ENCODE measurements around the gene POLD3. TPM values are rescaled to one million over a fixed set of nuclear protein-coding genes. Genes with fewer than 3 reads are reported as not detected.

POLD3 gene, protein sequence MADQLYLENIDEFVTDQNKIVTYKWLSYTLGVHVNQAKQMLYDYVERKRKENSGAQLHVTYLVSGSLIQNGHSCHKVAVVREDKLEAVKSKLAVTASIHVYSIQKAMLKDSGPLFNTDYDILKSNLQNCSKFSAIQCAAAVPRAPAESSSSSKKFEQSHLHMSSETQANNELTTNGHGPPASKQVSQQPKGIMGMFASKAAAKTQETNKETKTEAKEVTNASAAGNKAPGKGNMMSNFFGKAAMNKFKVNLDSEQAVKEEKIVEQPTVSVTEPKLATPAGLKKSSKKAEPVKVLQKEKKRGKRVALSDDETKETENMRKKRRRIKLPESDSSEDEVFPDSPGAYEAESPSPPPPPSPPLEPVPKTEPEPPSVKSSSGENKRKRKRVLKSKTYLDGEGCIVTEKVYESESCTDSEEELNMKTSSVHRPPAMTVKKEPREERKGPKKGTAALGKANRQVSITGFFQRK
- 21.9 and 24.5 TPM in 2 replicates for total RNA-seq (2014; rRNA removed)
- 7.0 TPM for polyA plus RNA-seq (2012)

DNA sequence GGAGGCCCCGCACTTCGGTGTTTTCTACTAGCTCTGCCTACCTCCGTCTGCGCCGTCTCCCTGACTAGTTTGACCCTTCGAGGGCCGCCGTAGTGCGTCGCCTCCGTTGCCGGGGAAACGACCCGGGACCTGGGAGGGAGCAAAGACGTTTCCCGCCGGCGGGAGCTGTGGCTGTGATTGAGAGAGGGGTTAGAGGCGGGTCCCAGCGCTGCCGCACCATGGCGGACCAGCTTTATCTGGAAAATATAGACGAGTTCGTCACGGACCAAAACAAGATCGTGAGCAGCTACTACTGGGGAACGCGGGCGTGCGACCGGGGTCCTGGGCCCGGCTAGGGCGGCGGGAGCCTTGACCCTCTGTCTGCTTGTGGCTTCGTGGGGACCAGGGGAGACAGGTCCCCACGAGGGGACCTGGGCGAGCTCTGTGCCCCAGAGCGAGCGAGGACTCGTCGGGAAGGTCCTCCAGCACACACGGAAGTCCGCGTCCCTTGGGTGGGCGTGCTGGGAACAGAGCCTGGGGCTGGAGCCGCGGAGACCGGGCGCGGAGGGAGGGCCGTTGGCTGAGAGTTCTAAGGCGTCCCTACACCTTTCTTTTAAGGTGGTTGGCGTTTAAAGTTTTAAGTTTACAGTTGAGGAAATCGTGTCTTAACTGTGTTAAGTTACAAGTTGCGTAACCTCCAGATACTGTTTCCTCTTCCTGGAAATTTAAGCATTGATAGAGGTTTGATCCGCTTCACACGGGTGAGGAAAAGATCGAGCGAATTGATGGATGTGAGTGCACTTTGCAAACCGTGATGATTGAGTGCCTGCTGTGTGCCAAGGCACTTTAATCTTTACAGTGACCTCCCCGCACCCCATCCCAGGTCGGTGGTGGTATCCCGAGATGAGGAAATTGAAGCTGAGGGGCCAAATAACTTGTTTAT, at the start of gene POLD3:
Gene POLD3, plus strand, starts transcription at position 142 of the 922 bp plus-strand sequence. Its CDS starts 77 bp downstream, at position 219.
- DNase-seq (ENCODE audit: low read depth), result peak; percentile 86

DNA sequence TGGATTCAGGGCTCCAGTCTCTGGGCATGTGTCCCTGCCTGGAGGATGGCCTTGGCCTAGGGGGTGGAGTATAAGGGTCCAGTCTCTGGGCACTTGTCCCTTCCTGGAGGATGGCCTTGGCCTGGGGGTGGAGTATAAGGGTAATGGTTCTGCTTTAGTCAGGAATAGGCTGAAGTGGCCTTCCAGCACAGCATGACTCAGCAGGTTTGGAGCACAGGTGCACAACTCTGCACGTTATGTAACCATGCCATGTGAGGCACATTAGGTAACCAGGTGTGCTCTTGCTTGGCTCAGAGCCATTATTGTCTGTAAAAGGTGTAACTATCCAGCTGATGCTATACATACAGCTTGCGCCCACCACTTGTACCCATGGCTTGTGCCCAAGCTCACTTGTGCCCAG, 48.4 kb upstream of the POLD3 start:
- DNase-seq (ENCODE audit: low read depth), result peak; percentile 8

DNA sequence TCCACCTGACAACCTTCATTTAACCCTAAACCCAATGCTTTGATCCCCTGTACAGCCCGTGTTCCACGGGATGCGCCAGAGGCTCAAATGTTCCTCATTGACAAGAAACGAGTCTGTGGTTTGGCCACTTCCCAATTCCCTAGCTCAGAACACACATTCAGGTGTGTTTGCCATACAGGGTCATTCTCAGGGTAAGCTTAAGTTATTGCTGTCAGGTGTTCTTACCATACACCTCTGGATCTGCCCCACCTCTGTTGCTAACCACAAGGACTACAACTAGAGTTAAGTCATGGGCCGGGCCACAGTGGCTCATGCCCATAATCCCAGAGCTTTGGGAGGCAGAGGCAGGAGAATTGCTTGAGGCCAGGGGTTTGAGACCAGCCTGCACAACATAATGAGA, 45.6 kb upstream of the POLD3 start:
- DNase-seq (ENCODE audit: low read depth), result no peak

DNA sequence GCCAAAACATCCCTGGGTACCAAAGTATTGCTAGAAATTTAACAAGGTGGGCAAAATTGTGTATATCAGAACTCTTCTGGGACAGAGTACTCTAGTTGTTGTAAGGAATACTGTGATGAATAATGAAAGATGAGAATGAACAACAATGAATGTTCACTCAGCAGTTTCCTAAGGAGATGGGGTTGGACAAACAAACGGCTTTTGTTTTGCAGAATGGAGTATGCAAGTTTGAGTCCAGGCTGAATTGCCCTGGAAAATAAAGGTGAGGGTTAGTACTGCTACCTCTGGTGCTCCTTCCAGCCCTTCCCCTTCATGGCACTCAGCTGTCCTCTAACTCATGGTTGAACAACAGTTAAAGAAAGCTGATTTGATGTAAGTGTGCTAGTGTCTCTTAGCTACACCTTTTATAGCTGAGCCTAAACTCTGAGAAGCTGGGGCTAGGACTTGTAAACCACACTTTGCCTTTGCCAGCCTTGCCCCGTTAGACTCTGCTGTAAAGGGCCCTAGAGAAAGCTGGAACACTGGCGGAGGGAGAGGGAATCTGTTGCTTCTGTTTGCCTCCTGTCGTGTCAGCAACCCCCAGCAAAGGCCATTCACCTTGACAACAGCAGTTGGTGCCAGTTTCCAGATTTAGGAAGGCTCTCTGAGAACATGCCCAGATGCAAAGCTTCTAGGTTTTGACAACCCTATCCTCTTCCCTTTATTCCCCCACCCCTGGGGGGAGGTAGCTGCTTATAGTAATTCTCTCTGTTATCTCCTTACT, 41.2 kb upstream of the POLD3 start:
- no peak for DNase-seq (ENCODE audit: low read depth)

DNA sequence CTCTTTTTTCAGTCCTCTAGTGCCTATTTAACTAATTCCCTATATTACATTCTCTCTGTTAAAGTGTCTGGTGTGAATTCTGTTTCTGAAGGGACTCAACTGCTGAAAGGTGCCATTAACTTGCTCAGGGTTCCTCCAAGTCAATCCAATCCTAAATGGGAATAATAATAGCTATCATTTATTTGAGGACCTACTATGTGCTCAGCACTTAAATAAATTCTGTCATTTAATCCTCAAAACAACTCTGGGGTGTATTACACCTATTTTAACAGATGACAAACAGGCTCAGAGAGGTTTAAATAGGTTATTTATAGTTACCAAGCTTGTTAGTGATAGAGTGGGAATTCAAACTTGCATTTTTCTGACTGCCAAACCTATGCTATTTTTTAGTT, 40.6 kb upstream of the POLD3 start:
- no peak for DNase-seq (ENCODE audit: low read depth)

DNA sequence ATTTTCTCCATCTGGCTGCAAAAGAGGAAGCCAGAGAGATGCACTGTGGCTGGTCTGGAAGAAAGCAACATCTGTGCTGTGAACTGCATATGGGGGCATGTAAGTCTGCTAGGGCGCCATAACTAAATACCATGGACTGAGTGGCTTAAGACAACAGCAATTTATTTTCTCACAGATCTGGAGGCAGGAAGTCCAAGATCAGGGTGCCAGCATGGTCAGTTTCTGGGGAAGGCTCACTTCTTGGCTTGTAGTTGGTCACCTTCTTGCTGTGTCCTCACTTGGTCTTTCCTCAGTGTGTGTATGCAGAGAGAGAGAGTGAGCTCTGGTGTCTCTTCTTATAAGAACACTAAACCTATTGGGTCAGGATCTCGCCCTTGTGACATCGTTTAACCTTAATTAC, 34.9 kb upstream of the POLD3 start:
- no peak for DNase-seq (ENCODE audit: low read depth)

DNA sequence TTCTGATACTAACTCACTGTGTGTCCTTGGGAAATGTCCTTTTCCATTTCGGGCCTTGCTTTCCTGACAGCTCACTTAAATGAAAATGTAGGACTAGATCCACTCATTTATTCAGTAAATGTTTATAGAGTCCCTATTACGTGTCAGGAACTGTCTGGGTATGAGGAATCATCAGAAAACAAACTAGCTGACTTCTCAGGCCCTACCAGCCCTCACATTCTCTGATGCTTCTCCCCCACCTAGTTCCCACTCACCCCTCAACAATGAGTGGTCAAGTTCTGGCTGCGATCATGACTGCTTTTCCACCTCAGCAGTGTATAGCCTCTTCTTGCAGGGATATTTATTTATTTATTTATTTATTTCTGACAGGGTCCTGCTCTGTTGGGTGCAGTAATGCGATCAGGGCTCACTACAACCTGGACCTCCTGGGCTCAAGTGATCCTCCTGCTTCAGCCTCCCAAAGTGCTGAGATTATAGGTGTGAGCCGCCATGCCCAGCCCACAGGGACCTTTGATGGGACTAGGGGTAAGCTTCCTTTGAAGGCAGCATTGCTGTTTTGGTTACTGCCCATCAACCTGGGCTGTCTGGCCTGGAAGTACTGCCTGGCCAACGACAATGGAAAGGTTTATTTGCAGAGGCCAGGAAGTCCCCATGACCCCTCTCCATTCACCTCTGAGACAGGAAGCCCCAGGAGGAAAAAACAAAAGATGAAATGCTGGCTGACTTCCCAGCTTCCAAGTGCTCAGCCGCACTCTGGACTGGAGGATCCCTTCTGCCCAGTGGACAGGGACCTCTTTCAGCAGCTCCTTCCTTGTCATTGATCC, 33.1 kb upstream of the POLD3 start:
- DNase-seq (ENCODE audit: low read depth), result no peak

DNA sequence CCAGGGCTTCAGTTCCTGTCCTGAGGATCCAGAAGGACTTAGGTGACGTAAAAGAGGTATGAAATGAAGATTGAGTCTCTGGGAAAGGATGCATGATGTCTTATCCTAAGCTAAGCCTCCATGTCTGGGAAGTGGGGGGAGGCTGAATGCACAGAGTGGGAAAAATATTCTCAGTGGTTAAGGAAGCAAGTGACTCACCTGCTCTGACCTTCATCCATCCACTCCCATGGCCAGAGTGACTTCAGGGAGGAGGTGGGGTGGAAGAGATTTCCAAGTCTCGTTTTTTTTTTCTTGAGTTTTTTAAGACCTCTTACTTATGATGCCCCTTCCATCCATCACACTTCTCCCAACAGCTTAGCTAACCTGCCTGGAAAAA, 32.5 kb upstream of the POLD3 start:
- DNase-seq (ENCODE audit: low read depth), result no peak

DNA sequence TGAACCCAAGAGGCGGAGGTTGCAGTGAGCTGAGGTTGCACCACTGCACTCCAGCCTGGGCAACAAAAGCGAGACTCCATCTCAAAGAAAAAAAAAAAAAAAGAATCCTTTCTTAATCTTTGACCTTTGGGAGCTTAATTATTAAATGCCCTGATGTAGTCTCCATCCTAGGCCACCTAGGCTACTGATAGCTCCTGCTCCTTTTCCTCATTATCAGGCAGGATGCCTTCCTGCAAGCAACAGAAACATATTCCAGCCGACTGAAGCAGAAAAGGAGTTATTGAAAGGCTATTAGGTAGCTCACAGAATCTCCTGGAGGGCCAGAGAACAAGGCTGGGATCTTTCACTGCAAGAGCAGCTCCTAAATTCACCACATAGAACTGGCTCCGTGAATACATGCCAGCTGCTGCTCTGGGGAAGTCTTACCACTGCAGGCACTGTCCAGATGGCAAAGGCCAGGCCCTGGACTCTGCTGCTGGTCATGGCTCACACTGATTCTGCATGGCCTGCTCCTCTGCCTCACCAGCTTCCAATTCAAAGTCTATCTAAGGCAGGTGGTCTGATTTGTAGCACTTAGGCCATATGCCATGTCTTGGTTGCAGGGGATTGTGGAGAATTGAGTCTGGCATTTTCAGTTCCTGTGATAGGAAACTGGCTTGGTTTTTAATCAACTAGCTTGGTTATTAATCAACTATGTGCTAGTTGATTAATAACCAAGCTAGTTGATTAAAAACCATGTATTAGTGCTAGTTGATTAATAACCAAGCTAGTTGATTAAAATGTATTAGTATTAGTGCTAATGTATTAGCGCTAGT, 26.0 kb upstream of the POLD3 start:
- no peak for DNase-seq (ENCODE audit: low read depth)

DNA sequence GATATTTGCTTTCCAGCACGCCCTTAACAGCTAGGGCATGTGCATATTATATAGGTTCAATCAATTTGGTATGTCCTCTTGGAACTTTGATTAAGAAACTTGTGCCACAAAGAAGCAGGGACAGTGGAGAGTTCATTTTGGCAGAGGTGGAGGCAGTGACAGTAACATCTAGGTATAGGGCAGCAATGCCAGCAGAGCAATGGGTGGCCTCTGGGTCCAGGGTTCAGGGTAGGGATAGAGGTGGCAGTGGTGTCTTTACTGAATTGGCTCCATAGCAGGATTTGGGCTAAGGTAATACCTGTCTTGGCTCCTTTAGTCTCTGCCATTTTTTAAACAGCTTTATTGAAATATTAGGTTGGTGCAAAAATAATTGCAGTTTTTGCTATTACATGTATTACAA, 24.4 kb upstream of the POLD3 start:
- no peak for DNase-seq (ENCODE audit: low read depth)

DNA sequence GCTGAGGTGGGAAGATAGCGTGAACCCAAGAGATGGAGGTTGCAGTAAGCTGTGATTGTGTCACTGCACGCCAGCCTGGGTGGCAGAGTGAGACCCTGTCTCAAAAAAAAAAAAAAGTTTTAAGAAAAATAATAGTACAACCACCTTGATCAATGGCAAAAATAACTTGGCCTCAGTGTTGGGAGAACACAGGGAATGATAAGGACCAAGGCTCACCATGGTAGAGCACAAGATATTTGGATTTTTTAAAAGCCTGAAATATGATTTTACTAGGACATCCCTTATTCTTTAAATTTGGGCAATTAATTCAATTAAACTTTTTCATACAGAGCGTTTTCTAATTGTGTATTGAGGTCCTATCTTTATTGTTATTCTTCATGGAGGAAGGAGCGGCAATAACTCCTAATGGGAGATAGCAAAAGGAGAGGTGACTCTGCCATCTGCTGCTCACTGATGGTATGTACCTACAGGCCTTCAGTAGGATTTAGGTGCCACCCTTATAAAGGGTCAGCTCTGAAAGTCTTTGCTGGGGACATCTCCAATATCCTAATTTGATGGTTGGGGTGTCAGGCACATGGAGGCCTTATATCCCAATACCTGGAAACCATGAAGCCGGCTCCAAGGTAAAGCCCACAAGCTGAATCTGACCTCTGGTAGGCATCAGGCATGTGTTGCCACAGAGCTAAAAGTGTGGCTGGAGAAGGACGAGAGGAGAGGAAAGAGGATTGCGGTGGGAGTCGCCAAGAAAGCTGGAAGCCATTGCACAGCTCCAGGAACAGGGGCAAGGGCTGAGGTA, 21.9 kb upstream of the POLD3 start:
- peak; percentile 41 for DNase-seq (ENCODE audit: low read depth)

DNA sequence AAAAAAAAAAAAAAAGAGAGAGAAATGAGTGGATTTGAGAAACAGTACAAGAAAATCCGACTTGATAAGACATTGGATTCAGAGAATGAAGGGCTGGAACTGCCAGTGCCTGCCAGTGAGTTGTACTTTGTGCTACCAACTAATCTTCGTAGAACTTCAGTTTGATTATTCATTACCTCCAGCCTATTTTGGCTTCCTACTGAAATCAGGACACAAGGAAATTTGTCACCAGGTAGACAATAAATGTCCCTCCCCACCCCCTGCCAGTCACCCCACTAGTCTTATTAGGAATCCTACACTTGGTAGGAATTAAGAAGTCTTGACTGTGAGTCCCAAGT, 21.4 kb upstream of the POLD3 start:
- DNase-seq (ENCODE audit: low read depth), result no peak

DNA sequence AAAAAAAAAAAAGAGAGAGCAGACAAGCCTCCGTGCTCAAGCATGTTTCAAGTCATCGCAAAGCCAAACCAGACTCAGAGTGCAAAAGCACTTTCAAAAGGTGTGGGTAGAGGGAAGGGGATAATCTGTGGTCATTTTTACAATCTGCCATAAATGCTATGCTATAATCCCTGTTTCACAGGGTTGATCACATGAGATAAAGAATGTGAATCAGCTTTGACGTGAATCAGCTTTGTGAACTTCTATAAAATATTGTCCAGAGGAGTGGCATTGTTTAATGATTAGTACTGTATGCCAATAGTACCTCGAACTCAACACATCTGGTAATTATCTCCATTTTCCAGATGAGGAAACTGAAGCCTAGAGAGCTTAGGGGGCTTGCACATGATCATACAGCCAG, 20.0 kb upstream of the POLD3 start:
- no peak for DNase-seq (ENCODE audit: low read depth)

DNA sequence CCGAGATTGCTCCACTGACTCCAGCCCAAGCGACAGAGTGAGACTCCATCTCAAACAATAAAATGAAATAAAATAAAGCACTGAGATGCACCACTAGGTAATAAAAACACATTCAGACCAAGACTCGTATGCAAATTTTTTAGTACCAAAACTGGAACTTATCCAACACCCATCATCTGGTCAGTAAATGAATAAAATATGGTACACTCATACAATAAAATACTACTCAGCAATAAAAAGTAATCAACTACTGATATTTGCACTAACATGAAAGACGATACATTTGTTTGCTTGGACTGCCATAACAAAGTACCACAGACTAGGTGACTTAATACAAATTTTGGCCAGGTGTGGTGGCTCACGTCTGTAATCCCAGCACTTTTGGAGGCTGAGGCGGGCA, 17.8 kb upstream of the POLD3 start:
- DNase-seq (ENCODE audit: low read depth), result no peak

DNA sequence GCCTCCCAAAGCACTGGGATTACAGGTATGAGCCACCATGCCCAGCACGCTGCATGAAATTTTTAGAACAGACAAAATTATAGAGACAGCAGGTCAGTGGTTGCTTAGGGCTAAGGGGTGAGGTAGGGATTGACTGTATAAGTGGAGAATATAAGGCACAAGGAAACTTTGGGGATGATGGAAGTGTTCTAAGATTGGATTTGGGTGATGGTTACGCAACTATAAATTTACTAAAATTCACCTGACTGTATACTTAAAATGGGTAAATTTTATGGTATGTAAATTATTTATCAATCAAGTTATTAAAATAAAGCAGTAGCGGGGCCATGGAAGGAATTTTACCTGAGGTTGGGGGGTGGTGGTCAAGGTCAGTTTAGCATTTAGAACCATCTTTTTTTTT, 16.4 kb upstream of the POLD3 start:
- no peak for DNase-seq (ENCODE audit: low read depth)

DNA sequence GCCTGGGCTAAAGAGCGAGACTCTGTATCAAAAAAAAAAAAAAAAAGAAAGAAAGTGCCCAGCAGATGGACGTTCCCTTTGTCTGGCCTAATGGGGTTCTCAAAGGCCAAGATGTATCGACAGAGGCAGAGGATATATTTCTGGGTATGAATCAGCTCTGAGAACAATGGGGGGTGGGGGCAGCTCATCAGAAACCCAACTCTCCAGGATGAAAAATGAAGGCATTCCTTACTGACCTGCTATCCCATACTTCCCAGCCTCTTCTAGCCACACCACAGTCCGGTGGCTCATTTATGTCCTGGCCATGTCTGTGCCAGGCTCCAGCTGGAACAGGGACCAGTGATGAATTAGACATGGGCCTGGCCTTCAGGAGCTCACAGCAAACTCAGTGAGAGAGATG, 15.2 kb upstream of the POLD3 start:
- no peak for DNase-seq (ENCODE audit: low read depth)

DNA sequence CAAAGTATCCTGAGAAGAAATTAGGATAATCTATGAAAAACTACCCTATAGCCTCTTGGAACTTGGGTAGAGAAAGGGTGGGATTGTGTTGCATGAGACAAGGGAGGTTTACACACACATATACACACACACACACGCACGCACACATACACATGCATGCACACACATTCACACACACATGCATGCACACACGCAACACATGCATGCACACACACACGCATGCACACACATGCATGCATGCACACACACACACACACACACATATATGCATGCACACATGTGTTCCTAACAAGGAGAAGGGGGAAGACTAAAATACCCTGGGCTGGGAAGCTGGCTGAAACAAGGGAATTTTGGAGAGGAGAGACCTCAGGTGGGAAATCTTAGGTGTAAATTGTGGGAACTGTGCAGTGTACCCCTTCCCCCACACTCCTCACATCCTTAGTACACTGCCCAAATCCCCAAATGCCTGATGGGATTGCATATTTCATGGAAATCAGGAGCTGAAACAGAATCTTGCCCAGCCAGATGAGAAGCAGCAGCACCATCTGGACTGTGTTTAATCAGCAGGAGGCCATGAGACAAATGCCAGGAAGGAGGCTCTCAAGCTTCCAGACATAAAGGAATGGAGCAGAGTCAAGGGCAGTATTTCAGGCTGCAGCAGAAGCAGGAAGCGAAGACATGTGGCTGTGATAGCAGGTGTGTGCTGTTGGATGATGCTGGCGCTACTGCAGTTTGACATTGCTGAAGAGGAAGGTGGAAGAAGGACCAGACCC, 14.6 kb upstream of the POLD3 start:
- DNase-seq (ENCODE audit: low read depth), result no peak

DNA sequence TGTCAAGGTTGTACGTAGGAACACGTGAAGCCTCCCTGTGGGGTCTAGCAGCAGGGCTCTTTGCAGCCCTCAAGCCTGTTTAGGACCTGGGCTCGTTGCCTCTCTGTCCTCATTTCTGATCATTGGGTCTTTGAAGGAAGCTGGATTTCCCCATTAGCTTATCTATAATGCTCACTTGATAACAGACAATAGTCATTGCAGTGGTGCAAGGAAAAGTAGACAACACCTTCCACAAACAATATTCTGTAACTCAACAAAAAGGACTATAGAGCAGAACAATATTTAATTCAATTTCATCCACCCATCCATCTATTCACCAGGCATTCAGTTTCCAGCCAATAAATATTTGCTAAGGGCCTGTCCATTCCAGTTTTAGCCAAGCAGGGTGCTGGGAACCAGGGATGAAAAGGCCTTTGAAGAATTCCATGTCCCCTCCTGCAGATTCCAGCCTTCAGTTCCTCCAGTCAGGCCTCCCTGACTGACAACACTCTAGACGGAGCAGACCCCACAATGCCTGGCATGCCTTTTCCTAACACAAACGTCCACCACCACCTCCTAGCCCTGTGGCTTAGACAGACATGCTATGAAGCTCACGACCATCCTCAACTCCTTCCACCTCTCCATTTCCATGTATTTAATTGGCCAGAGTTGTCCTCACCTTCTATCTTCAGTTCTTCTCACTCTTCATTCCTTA, 12.7 kb upstream of the POLD3 start:
- no peak for DNase-seq (ENCODE audit: low read depth)
